CD4-positive, alpha-beta T cell treated with Interleukin-15 for 4 hours (primary cell): Measurements from ENCODE around the gene KREMEN2.

ENCODE experiments used
- DNase-seq: peaks from one replicate; pipeline ENCODE4 v3.0.0-alpha.2; 2020; ENCODE audit warnings: low spot score

KREMEN2 gene

DNA sequence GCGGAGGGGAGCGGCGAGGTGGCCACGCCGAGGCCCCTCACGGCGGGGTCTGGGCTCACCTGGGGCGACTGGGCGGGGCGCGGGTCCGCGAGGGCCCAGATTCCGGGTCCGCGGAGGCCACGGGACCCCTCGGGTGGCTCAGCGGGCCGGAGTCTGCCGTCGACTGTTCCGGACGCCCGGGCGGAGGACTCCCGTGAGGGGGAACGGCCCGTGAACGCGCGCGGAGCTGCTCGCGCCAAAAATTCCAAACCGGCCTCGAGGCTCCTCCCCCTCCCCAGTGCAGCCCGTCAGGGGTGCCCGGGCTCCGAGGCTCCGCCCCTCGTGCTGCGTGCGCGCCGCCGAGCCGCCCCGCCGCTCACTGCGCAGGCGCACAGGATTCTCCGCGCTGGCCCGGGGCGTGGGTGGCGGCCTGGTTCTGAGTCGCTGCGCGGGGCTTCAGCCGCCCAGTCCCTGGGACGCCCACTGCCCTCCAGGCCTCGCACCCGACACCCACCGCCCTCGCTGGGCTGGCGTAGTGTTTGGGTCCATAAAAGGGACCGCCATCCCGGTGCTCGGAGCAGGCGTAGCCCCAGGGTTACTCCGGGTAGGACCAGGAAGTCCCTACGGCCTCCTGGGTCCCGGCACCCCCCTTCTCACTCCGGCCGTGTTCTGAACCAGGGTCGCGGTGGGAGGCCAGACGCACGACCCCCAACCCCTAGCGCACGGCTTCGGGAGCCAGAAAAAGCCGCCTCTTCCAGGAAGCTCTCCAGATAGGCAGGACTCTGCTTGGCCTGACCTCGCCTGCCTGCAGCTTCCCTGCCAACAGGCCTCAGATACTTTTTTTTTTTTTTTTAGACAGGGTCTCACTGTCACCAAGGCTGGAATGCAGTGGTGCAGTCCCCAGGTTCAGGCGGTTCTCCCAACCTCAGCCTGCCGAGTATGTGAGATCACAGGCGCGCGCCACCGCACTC, 16.4 kb downstream of the KREMEN2 start, which contains the start of gene PKMYT1:
Gene PKMYT1 (minus strand): TSS at position 220 of the 950 bp plus-strand sequence. CDS start 789 bp downstream, outside the sequence.
- DNase-seq: peak; percentile 94

DNA sequence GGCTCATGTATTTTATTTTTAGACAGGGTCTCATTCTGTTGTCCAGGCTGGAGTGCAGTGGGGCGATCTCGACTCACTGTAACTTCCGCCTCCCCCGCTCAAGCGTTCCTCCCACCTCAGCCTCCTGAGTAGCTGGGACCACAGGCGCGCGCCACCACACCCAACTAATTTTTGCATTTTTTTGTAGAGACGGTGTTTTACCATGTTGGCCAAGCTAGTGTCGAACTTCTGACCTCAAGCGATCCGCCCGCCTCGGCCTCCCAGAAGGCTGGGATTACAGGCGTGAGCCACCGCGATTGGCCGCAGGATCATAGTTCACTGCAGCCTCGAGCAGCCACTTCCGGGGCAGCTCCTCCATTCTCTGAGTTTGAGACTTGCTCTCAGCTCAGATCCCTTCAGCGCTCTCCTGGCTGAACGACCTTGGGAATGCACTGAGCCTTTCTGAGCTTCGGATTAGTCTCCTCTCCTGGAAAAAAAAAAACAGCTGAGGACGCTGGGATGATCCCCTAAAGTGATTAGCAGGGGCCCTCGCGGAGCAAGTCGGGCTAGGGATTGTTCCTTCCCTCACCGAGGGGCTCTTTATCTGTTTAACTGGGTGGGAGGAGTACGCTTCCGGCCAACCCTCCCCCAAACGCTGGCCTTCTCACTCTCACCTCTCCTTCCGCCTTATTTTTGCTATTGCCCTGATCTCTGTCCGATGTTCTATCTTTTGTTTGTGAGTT, 17.3 kb downstream of the KREMEN2 start:
- DNase-seq: no peak

DNA sequence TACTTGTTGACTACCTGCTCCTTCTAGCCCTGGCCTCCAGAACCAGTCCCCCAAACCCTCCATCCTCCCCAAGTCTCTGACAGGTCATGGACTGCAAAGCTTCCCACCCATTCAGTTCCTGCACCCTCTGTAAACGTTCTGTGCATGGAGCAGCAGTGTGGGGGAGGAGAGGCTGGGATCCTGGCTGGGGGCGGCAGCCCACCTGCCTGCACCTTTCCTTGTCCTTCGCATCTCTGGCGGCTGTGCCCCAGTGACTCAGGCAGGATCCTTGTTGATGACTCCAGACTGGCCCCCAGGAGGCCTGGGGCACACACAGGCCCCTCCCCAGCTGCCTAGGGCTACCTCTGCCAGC, 17.8 kb downstream of the KREMEN2 start:
- DNase-seq: no peak

GRCh38 chr16:2982402-2982801, 18.3 kb downstream of the KREMEN2 start:
- DNase-seq: no peak

DNA sequence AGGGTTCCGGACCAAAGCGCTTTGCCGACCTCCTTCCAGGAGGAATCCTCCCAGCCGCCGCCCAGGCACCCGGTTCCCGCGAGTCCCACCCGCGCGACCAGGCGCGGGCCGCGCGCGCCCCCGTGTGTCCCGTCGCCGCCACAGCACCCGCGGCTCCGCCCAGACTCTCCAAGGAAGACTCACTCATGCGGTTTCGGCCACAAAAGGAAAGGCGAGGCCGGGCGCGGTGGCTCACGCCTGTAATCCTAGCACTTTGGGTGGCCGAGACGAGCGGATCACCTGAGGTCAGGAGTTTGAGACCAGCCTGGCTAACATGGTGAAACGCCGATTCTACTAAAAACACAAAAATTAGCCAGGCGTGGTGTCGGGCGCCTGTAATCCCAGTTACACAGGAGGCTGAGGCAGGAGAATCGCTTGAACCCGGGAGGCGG, 19.6 kb downstream of the KREMEN2 start:
- peak; percentile 71 for DNase-seq

- DNase-seq: no peak
Observed at GRCh38 chr16:2985462-2985861, 21.4 kb downstream of the KREMEN2 start.

DNA sequence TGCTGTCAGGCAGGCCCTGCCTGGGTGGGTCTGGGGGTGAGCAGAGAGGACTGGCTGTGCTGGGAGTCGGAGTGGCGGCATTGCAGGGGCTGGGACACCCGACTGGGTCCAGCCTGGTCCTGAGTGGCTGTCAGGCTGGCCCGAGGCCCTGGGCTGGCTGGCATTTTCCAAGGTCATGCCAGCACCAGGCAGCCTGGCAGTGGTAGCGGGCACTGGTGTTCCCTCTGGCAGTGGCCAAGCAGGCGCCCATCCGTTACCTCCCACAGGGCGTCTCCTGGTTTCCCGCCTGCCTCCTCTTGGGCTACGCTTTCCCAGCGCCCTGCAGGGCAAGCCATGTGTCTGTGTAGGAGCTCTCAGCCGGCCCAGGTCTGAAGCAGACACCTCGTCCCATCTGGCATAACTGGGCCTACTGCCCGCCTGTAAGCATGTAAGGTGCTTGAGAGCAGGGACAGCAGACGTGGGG, 21.8 kb downstream of the KREMEN2 start:
- DNase-seq: no peak

DNA sequence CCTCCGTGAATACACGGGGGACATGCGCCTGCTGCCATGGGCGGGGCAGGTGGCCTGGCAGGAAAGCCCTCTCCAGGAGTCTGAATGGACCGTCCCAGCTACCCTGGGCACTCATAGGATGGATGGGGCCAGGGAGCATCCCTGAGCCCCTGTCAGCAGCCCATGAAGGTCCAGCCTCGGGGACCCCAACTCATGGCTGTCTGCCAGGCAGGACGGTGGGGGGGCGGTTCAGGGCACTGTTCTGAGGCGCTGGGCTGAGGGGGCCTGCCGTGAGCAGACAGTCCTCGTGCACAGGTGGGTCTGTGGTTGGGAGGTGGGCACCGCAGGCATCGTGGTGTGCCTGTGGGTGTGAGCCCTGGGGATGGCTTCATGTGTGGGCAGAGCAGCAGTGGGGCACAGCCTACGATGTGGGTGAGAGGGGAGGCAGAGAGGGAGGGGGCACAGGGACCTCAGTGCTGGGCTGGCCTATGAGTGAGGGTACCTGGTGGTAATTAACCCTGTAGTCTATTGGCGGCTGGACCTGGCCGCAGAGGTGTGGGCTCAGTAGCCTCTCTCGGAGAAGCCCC, 22.6 kb downstream of the KREMEN2 start:
- DNase-seq: no peak

GRCh38 chr16:2987286-2987685, 23.2 kb downstream of the KREMEN2 start:
- DNase-seq: no peak

- DNase-seq: no peak
Observed at GRCh38 chr16:2987833-2988232, 23.8 kb downstream of the KREMEN2 start.

DNA sequence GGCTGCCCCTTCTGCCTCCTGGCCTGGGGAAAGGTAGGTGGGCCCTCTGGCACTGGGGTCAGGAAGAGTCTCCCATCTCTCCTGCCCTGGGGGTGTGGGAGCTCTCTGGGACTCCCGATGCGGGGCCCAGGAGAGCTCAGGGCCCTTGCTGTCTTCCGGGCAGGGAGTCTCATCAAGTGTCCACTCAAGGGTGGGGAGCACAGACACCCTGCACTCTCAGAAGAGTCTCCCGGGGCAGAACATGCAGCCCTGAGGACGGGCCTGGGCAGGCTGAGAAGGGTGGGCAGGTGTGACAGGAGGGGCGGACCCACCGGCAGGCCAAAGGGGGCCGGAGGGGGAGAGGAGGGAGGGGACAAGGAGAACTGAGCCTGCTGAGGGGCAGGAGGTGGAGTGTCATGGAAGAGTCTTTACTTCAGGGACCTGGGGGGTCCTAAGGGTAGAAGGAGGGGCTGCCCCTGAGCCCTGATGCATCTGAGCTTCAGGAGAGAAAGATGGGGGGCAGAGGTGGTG, 24.6 kb downstream of the KREMEN2 start:
- DNase-seq: no peak

- no peak for DNase-seq
Observed at GRCh38 chr16:2990891-2991290, 26.8 kb downstream of the KREMEN2 start.

DNA sequence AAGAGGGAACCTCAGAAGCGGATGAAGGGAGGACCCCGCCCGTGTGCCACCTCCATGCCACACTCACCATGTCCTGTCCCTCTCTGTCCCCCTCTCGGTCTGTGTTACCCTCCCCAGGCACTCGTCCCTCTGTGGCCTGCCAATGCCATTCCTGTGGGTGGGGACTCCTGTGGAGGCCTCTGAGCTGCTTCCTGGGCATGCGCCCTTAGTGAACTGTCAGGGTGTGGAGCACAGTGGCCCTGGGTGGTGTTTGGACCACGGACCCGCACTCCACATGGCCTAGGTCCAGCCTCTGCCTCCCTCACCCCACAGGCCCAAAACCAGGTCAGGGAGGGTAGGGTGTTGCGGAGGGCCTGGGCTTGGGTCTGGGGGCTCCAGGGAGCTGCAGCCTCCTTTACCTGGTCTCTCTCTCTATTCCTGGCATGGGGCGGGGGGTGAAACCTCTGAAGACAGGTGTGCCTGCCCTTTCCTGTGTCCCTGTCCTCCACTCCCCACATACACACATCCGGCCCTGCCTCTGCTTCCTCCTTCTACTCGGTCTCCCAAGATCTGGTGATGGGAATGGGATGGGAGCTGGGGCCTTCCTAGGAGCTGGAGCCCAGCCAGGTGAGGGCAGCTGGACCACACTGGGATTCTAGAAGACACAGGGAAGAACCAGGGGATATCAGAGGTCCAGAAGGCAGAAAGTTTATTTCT, 27.6 kb downstream of the KREMEN2 start:
- DNase-seq: no peak

DNA sequence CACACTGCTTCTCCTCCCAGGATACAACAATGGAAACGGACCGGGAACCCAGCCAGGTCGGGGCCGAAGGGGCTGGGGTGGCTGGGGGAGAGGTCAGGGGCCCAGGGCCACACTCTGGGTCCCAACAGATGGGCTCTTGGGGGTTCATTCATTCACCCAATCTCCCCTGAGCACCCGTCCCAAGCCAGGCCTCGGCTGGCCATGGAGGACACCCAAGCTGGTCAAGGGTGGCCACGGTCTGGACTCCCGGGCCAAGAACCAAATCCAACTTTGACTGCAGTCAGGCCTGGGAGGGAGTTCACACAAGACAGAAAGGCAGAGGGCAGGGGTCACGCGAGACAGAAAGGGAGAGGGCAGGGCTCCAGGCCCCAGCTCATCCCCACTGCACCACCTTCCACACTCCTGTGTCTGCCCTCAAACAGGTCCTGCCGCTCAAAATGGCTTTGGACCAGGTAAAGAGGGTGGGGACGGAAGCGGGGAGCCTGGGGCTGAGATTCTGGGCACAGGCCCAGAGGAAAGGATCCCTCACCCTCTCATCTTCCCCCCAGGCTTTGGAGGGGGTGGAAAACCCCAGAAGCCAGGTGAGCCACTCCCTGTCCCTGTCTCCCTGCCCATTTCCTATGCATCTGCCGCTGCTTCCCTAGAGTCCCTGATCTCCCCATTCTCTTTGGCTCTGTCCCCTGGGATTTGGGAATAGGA, 28.5 kb downstream of the KREMEN2 start:
- no peak for DNase-seq

GRCh38 chr16:2996298-2996697, 32.2 kb downstream of the KREMEN2 start:
- DNase-seq: no peak

GRCh38 chr16:2999929-3000328, 35.9 kb downstream of the KREMEN2 start:
- DNase-seq: no peak

GRCh38 chr16:3000540-3000939, 36.5 kb downstream of the KREMEN2 start:
- no peak for DNase-seq

DNA sequence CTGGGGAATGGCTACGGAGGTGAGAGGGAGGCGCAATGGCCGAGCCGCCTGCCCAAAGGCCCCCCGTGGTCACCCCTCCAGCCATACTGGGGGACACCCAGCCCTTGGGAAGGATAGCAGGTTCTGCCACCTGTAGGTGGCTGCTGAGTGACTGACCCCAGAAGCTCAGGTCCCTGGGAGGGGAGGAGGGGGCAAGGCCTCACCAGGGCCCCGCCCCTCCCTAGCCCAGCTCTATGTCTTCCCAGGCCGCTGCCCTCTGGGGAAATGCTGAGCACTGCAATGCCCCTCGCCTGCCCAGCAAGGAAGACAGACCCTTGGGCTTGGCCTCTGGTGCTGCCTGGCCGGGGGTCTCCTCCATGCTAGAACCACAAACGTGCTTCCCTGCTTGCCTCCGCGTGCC, 37.2 kb downstream of the KREMEN2 start:
- DNase-seq: no peak

DNA sequence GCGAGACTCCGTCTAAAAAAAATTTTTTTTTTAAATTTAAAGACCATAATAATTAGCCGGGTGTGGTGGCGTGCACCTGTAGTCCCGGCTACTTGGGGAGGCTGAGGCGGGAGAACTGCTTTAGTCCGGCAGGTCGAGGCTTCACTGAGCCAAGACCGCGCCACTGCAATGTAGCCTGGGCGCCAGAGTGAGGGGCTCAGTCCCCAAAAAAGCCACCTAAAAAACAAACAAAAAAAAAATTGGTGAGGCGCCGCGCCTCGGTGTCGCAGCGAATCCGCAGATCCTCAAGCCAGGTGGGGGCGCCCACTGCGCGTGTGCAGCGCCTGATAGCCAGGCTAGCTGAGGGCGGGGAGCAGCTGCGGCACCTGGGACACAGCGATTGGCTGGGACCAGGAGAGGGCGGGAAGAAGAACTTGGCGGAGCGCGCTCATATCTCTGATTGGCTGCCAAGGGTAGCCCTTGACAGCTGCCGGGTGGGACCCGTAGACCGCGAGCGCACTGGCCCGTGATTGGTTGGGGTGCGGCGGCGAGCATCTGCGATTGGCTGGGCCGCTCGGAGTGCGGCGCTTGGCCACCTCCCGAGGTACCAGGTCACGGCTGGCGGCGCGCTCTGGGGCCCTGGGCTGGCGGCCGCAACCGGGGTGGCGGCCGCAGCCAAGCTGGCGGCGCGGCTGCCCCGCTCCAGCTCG, 39.7 kb downstream of the KREMEN2 start:
- DNase-seq: peak; percentile 99

DNA sequence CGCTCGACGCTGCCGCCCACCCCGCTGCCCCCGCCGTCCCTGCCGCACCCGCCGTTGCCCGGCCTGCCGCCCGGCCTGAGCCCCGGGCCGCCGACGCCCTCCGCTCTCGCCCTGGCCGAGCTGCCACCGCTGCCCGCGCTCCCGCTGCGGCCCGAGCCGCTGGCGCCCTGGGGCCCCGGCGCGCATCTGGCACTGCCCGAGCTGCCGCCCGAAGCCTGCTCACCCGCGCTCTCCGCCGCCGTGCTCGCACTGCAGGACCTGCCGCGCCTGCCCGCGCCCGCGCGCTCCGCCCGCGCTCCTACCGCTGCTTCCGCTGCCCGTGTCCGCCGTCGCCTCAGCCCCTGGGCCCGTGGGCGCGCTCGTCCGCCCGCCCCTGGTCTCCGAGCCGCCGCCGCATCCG, 40.2 kb downstream of the KREMEN2 start:
- DNase-seq: no peak
